Transverse colon (tissue), 3 donors: ENCODE measurements around the gene TSPOAP1.

Experiments used
- CTCF ChIP-seq, 5 experiments: fragments of 200-600 bp in 3 of 5; fragments of 450-650 bp in 2 of 5; sonication (generic) in 3 of 5; IDR thresholded peaks; 1 replicate in 2 of 5; 2 replicates in 3 of 5; pipeline ENCODE4 v1.5.1; 2016 to 2017; ENCODE audit warnings: antibody characterized with exemption in 5 of 5, inconsistent platforms in 3 of 5, mild to moderate bottlenecking in 2 of 5, moderate library complexity in 1 of 5
- EP300 ChIP-seq: sonication (generic); formaldehyde crosslinking; IDR thresholded peaks from one replicate; pipeline ENCODE4 v1.6.1; 2017; ENCODE audit warnings: antibody characterized with exemption, low read depth
- POLR2A ChIP-seq: fragments of 450-650 bp; IDR thresholded peaks from one replicate; pipeline ENCODE4 v1.6.1; 2016; ENCODE audit warnings: antibody characterized with exemption, mild to moderate bottlenecking, moderate library complexity

- no peak for TF ChIP-seq CTCF (IDR thresholded peaks at IDR 0.05)
- no peak for TF ChIP-seq EP300
- no peak for TF ChIP-seq POLR2A
Measured at GRCh38 chr17:58322581-58323185, 5.9 kb downstream of the TSPOAP1 start.
